ENCODE results near the gene SCLY. TPM values are rescaled to one million over a fixed set of nuclear protein-coding genes. Genes with fewer than 3 reads are reported as not detected.
A peak's percentile ranks its signal among the peaks of the same experiment; 100 is the strongest.

SCLY gene
- polyA plus RNA-seq, 2 of the 4 experiments (the other 2 are of a cell fraction): 19.0 to 28.3 TPM

DNA sequence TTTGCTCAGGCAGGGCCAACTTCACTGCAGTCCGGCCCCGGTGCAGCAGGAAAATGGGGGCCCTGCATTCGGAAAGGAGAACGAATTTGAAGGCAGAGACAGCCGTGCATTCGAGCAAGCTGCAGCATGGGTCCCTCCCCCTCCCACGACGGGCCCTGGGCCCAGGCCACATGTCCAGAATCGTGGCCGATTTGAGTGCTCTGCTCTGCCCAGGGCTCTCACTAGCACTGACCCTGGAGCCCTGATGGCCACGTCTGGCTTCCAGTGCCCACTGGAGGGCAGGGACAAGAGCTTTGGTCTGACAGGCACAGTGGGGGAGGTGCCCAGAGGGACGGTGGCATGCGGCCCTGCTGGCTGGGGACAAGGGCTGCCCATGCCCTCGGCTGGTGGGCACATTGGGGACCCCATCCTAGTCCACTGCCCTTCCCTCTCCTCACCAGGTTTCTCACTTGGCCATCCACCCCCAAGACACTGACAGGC, 63.2 kb downstream of the SCLY start:
- no peak overlapping the region for H3K4me2 ChIP-seq
- ATAC-seq (no peak), DNase-seq (ENCODE audit: low read depth in 1 of 2, low spot score in 1 of 2) (no peak), FAIRE-seq (no peak)
- no peak overlapping the region for H3K27ac ChIP-seq
- ChIA-PET CTCF (interaction anchor here (1.1 kb wide), 1 partner anchor 9 kb away, joined by 3 read pairs; no protein-coding TSS in a partner anchor), POLR2A (no interaction called here)
- 51% methylated on average over 13 of the region's 14 CpGs for WGBS (ENCODE audit: missing lambda C conversion rate)
- H3K4me3 ChIP-seq: no peak overlapping the region
- no peak for TF ChIP-seq RARB (CRISPR knock-in tag; IDR thresholded peaks at IDR 0.05)
- TF ChIP-seq, protein P1, sequence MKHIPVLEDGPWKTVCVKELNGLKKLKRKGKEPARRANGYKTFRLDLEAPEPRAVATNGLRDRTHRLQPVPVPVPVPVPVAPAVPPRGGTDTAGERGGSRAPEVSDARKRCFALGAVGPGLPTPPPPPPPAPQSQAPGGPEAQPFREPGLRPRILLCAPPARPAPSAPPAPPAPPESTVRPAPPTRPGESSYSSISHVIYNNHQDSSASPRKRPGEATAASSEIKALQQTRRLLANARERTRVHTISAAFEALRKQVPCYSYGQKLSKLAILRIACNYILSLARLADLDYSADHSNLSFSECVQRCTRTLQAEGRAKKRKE (CRISPR knock-in tag; IDR thresholded peaks at IDR 0.05; ENCODE audit: low read depth): no peak
- TF ChIP-seq, protein P2, sequence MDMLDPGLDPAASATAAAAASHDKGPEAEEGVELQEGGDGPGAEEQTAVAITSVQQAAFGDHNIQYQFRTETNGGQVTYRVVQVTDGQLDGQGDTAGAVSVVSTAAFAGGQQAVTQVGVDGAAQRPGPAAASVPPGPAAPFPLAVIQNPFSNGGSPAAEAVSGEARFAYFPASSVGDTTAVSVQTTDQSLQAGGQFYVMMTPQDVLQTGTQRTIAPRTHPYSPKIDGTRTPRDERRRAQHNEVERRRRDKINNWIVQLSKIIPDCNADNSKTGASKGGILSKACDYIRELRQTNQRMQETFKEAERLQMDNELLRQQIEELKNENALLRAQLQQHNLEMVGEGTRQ (IDR thresholded peaks at IDR 0.05): no peak
- TF ChIP-seq RNF2 (IDR thresholded peaks at IDR 0.05; ENCODE audit: borderline replicate concordance, low read depth): no peak
- no peak for TF ChIP-seq KDM1A (IDR thresholded peaks at IDR 0.05; ENCODE audit: low read depth)
- TF ChIP-seq EHMT2 (IDR thresholded peaks at IDR 0.05; ENCODE audit: low read depth): no peak
- no peak for TF ChIP-seq PHF8 (IDR thresholded peaks at IDR 0.05; ENCODE audit: borderline replicate concordance, low read depth)
- TF ChIP-seq JUNB (IDR thresholded peaks at IDR 0.05): no peak
- TF ChIP-seq SMC3 (IDR thresholded peaks at IDR 0.05): no peak
- TF ChIP-seq ESRRA (IDR thresholded peaks at IDR 0.05; ENCODE audit: borderline replicate concordance, low read length): no peak
- TF ChIP-seq CHD4 (IDR thresholded peaks at IDR 0.05; ENCODE audit: borderline replicate concordance): no peak
- TF ChIP-seq, protein P3, sequence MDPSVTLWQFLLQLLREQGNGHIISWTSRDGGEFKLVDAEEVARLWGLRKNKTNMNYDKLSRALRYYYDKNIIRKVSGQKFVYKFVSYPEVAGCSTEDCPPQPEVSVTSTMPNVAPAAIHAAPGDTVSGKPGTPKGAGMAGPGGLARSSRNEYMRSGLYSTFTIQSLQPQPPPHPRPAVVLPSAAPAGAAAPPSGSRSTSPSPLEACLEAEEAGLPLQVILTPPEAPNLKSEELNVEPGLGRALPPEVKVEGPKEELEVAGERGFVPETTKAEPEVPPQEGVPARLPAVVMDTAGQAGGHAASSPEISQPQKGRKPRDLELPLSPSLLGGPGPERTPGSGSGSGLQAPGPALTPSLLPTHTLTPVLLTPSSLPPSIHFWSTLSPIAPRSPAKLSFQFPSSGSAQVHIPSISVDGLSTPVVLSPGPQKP (IDR thresholded peaks at IDR 0.05; ENCODE audit: low read depth, low read length): no peak
- no peak for TF ChIP-seq ZSCAN20 (CRISPR knock-in tag; IDR thresholded peaks at IDR 0.05)
- H3K9me3 ChIP-seq: no peaks in the 10 kb centered on the region
- no peaks in the 10 kb centered on the region for H3K4me1 ChIP-seq

DNA sequence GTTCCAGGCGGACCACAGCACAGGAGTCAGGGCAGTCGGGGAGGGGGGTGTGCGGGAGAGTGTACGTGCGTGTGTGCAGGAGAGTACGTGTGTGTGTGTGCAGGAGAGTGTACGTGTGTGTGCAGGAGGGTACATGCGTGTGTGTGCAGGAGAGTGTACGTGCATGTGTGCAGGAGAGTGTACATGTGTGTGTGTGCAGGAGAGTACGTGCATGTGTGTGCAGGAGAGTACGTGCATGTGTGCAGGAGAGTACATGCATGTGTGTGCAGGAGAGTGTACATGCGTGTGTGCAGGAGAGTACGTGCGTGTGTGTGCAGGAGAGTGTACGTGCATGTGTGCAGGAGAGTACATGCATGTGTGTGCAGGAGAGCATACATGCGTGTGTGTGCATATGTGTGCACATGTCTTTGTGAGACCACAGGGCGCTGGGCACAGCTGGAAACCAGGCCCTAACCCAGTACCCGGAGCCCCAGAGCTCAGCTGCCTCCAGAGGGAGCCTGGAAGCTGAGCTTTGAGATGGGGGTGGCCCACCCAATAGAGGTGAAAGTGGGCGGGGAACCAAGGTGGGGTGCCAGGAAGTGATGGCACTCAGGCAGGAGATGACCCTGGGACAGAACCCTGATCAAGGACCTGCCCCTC, 63.8 kb downstream of the SCLY start:
- ChIA-PET CTCF (interaction anchor here (1.1 kb wide), 1 partner anchor 10 kb away, joined by 3 read pairs; no protein-coding TSS in a partner anchor), POLR2A (no interaction called here)
- ATAC-seq: 0 out of 6 replicates have a peak, but pooled peaks of 1 of the 2 experiments have one; percentile 6
- Histone ChIP-seq H3K4me3 (no peak overlapping the region), H3K4me1 (no peaks in the 10 kb centered on the region), H3K4me2 (no peak overlapping the region), H3K9me3 (no peaks in the 10 kb centered on the region), H3K27ac (no peak overlapping the region)
- FAIRE-seq: no peak
- DNase-seq (ENCODE audit: low read depth in 1 of 2, low spot score in 1 of 2): no peak
- WGBS (ENCODE audit: missing lambda C conversion rate): 81% methylated on average over 19 of the region's 19 CpGs
- TF ChIP-seq, protein P4, sequence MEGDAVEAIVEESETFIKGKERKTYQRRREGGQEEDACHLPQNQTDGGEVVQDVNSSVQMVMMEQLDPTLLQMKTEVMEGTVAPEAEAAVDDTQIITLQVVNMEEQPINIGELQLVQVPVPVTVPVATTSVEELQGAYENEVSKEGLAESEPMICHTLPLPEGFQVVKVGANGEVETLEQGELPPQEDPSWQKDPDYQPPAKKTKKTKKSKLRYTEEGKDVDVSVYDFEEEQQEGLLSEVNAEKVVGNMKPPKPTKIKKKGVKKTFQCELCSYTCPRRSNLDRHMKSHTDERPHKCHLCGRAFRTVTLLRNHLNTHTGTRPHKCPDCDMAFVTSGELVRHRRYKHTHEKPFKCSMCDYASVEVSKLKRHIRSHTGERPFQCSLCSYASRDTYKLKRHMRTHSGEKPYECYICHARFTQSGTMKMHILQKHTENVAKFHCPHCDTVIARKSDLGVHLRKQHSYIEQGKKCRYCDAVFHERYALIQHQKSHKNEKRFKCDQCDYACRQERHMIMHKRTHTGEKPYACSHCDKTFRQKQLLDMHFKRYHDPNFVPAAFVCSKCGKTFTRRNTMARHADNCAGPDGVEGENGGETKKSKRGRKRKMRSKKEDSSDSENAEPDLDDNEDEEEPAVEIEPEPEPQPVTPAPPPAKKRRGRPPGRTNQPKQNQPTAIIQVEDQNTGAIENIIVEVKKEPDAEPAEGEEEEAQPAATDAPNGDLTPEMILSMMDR (IDR thresholded peaks at IDR 0.05): no peak
- TF ChIP-seq TP53 (CRISPR knock-in tag; IDR thresholded peaks at IDR 0.05) (no peak), FOSL2 (IDR thresholded peaks at IDR 0.05) (no peak), FOSL2 (CRISPR knock-in tag; IDR thresholded peaks at IDR 0.05) (no peak), GATA3 (IDR thresholded peaks at IDR 0.05; ENCODE audit: borderline replicate concordance) (no peak), CHD4 (IDR thresholded peaks at IDR 0.05; ENCODE audit: borderline replicate concordance) (no peak), FOXS1 (CRISPR knock-in tag; IDR thresholded peaks at IDR 0.05) (no peak), RFX5 (IDR thresholded peaks at IDR 0.05) (no peak), CEBPB (IDR thresholded peaks at IDR 0.05) (no peak), NR3C1 (IDR thresholded peaks at IDR 0.05) (no peak), CBX2 (IDR thresholded peaks at IDR 0.05; ENCODE audit: borderline replicate concordance, low read depth) (no peak), MYC (IDR thresholded peaks at IDR 0.05; ENCODE audit: borderline replicate concordance, low read length) (no peak), EHF (CRISPR knock-in tag; IDR thresholded peaks at IDR 0.05) (no peak)
- TF ChIP-seq, protein P5, sequence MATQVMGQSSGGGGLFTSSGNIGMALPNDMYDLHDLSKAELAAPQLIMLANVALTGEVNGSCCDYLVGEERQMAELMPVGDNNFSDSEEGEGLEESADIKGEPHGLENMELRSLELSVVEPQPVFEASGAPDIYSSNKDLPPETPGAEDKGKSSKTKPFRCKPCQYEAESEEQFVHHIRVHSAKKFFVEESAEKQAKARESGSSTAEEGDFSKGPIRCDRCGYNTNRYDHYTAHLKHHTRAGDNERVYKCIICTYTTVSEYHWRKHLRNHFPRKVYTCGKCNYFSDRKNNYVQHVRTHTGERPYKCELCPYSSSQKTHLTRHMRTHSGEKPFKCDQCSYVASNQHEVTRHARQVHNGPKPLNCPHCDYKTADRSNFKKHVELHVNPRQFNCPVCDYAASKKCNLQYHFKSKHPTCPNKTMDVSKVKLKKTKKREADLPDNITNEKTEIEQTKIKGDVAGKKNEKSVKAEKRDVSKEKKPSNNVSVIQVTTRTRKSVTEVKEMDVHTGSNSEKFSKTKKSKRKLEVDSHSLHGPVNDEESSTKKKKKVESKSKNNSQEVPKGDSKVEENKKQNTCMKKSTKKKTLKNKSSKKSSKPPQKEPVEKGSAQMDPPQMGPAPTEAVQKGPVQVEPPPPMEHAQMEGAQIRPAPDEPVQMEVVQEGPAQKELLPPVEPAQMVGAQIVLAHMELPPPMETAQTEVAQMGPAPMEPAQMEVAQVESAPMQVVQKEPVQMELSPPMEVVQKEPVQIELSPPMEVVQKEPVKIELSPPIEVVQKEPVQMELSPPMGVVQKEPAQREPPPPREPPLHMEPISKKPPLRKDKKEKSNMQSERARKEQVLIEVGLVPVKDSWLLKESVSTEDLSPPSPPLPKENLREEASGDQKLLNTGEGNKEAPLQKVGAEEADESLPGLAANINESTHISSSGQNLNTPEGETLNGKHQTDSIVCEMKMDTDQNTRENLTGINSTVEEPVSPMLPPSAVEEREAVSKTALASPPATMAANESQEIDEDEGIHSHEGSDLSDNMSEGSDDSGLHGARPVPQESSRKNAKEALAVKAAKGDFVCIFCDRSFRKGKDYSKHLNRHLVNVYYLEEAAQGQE (IDR thresholded peaks at IDR 0.05): no peak
- TF ChIP-seq, protein P3 (IDR thresholded peaks at IDR 0.05; ENCODE audit: low read depth, low read length): no peak
